Type B pancreatic cell (in vitro differentiated cells): ENCODE measurements around the gene MS4A4A. TPM values are rescaled to one million over a fixed set of nuclear protein-coding genes. Genes with fewer than 3 reads are reported as not detected.

Source experiments
- DNase-seq: peaks from one replicate; pipeline ENCODE4 v3.0.0; 2021; ENCODE audit warnings: mixed read lengths; ENCODE audit not compliant: unreplicated experiment; ENCODE audit errors: extremely low spot score
- H3K27ac Mint-ChIP-seq: 2 replicates; pipeline ENCODE4 v1.8.0; 2021; ENCODE audit warnings: mild to moderate bottlenecking, mixed read lengths
- H3K27me3 Mint-ChIP-seq: 2 replicates; pipeline ENCODE4 v1.8.0; 2021; ENCODE audit warnings: mixed read lengths
- H3K36me3 Mint-ChIP-seq: 2 replicates; pipeline ENCODE4 v1.8.0; 2021; ENCODE audit warnings: mixed read lengths
- H3K4me1 Mint-ChIP-seq: one replicate; pipeline ENCODE4 v1.8.0; 2021; ENCODE audit warnings: mixed read lengths; ENCODE audit not compliant: unreplicated experiment
- H3K4me3 Mint-ChIP-seq: 2 replicates; pipeline ENCODE4 v1.8.0; 2021; ENCODE audit warnings: mild to moderate bottlenecking, mixed read lengths
- H3K9me3 Mint-ChIP-seq: 2 replicates; pipeline ENCODE4 v1.8.0; 2021; ENCODE audit warnings: mixed read lengths
- CTCF ChIP-seq: fragments of 200-600 bp; sonication (generic); conservative IDR thresholded peaks from 2 replicates; pipeline ENCODE4 v1.5.0; 2021; ENCODE audit warnings: antibody characterized with exemption, mild to moderate bottlenecking
- total RNA-seq: library from RNA; stranded (reverse); gene quantifications from 2 replicates; pipeline ENCODE4 v1.2.1, GENCODE V29; 2021; ENCODE audit warnings: low replicate concordance

Gene MS4A4A
- total RNA-seq, 1 donor from 2014 or later = not detected

GRCh38 chr11:60318726-60319125 lies 38.3 kb downstream of the MS4A4A start:
- Mint-ChIP-seq H3K4me1 (no peaks in the 10 kb centered on the region), H3K27ac (no peak overlapping the region), H3K36me3 (no peaks in the 10 kb centered on the region), H3K9me3 (no peaks in the 10 kb centered on the region), H3K4me3 (no peak overlapping the region), H3K27me3 (no peaks in the 10 kb centered on the region)
- no peak for TF ChIP-seq CTCF
- no peak for DNase-seq

GRCh38 chr11:60321051-60321450 lies 40.6 kb downstream of the MS4A4A start:
- TF ChIP-seq CTCF = no peak
- Mint-ChIP-seq H3K27me3 (no peaks in the 10 kb centered on the region), H3K4me1 (no peaks in the 10 kb centered on the region), H3K4me3 (no peak overlapping the region), H3K9me3 (no peaks in the 10 kb centered on the region), H3K27ac (no peak overlapping the region), H3K36me3 (no peaks in the 10 kb centered on the region)
- DNase-seq = no peak

GRCh38 chr11:60326955-60327354 lies 46.5 kb downstream of the MS4A4A start, which contains the start of gene MS4A6E:
Gene MS4A6E, plus strand, starts transcription at chr11:60327255. Its CDS starts 7,641 bp downstream, at chr11:60334896.
- H3K9me3 Mint-ChIP-seq = no peaks in the 10 kb centered on the region
- no peaks in the 10 kb centered on the region for H3K27me3 Mint-ChIP-seq
- TF ChIP-seq CTCF = no peak
- no peak within 1 kb of the TSS for H3K27ac Mint-ChIP-seq
- H3K4me1 Mint-ChIP-seq = no peaks in the 10 kb centered on the region
- H3K36me3 Mint-ChIP-seq = no peaks in the 10 kb centered on the region
- no peak for DNase-seq
- no peak within 1 kb of the TSS for H3K4me3 Mint-ChIP-seq

- no peaks in the 10 kb centered on the region for H3K4me1 Mint-ChIP-seq
- no peak overlapping the region for H3K27ac Mint-ChIP-seq
- no peaks in the 10 kb centered on the region for H3K36me3 Mint-ChIP-seq
- no peaks in the 10 kb centered on the region for H3K9me3 Mint-ChIP-seq
- no peaks in the 10 kb centered on the region for H3K27me3 Mint-ChIP-seq
- DNase-seq = no peak
- TF ChIP-seq CTCF = no peak
- no peak overlapping the region for H3K4me3 Mint-ChIP-seq
These were observed 48.0 kb downstream of the MS4A4A start for GRCh38 chr11:60328460-60328859.

- Mint-ChIP-seq H3K9me3 (no peaks in the 10 kb centered on the region), H3K27ac (no peak overlapping the region), H3K27me3 (no peaks in the 10 kb centered on the region), H3K4me1 (no peaks in the 10 kb centered on the region), H3K36me3 (no peaks in the 10 kb centered on the region), H3K4me3 (no peak overlapping the region)
- DNase-seq = no peak
- TF ChIP-seq CTCF = no peak
These were observed 52.4 kb downstream of the MS4A4A start for GRCh38 chr11:60332846-60333245.

- no peaks in the 10 kb centered on the region for H3K27me3 Mint-ChIP-seq
- no peaks in the 10 kb centered on the region for H3K36me3 Mint-ChIP-seq
- TF ChIP-seq CTCF = peak; percentile 79
- no peak overlapping the region for H3K4me3 Mint-ChIP-seq
- H3K4me1 Mint-ChIP-seq = no peaks in the 10 kb centered on the region
- DNase-seq = no peak
- H3K27ac Mint-ChIP-seq = no peak overlapping the region
- no peaks in the 10 kb centered on the region for H3K9me3 Mint-ChIP-seq
These were observed 53.6 kb downstream of the MS4A4A start for GRCh38 chr11:60334005-60334620.
